ENCODE measurements around the gene TERB1.
"Not testable (repeated sequence)": the region's sequence is repeated elsewhere in the genome, so short reads cannot be mapped to it uniquely, and the experiment has no call there.

Gene TERB1

GRCh38 chr16:66830422-66831404 lies 29.3 kb upstream of the TERB1 start, which contains the start of gene NAE1:
NAE1 (minus strand) TSS chr16:66830976; CDS start chr16:66830899, 77 bp downstream.
- DNase-seq (ENCODE audit: low read depth): peak; percentile 85

- DNase-seq (ENCODE audit: low read depth): no peak
Observed at GRCh38 chr16:66824006-66824405, 22.6 kb upstream of the TERB1 start.

- DNase-seq (ENCODE audit: low read depth): no peak
Observed at GRCh38 chr16:66814734-66815133, 13.3 kb upstream of the TERB1 start.

- no peak for DNase-seq (ENCODE audit: low read depth)
Observed at GRCh38 chr16:66811043-66811442, 9.7 kb upstream of the TERB1 start.

GRCh38 chr16:66810391-66810790 lies 9.0 kb upstream of the TERB1 start:
- no peak for DNase-seq (ENCODE audit: low read depth)

- DNase-seq (ENCODE audit: low read depth): no peak
Observed at GRCh38 chr16:66809765-66810164, 8.4 kb upstream of the TERB1 start.

GRCh38 chr16:66802159-66802558 lies 775 bp upstream of the TERB1 start:
- DNase-seq (ENCODE audit: low read depth): no peak

DNA sequence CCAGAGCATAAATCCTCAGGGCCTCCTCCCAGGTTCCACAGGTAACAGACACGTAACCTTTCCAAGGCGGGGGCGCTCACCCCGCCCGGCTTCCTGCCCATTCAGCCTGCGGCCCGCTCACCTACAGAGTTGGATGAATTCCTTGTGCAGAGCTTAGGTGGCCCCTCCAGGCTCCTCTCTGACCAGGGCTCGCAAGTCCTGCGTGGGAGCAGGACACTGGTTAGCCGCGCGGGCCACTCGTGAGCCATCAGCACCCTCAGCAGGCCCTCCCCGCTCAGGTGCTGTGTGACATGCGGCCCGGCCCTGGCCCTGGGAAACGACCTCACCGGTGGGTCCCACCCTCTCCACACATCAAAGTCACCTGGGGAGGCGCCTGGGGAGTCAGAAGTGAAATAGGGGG lies 528 bp downstream of the TERB1 start:
- DNase-seq (ENCODE audit: low read depth): no peak

DNA sequence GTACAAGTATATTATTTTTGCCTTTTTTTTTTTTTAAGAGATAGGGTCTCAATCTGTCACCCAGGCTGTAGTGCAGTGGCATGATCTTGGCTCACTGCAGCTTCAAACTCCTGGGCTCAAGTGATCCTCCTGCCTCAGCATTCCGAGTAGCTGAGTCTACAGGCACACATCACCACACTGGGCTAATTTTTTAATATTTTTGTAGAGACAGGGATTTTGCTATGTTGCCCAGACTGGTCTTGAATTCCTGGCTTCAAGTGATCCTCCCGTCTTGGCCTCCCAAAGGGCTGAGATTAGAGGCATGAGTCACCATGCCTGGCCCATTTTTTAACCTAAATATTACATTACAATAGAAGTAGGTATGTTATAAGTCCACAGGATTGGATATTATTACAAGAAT lies 3.2 kb downstream of the TERB1 start:
- DNase-seq (ENCODE audit: low read depth): peak; percentile 42

DNA sequence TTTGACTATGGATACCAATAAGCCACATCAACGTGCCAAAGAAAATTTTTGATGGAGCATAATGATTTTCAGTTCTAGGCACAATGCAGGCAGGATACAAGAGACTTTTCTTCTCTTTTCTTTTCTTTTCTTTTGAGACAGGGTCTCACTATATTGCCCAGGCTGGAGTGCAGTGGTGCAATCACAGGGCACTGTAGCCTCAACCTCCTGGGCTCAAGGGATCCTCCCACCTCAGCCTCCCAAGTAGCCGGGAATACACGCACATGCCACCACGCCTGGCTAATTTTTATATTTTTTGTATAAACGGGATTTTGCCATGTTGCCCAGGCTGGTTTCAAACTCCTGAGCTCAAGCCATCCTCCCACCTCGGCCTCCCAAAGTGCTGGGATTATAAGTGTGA lies 7.4 kb downstream of the TERB1 start:
- DNase-seq (ENCODE audit: low read depth): not testable (repeated sequence)

DNA sequence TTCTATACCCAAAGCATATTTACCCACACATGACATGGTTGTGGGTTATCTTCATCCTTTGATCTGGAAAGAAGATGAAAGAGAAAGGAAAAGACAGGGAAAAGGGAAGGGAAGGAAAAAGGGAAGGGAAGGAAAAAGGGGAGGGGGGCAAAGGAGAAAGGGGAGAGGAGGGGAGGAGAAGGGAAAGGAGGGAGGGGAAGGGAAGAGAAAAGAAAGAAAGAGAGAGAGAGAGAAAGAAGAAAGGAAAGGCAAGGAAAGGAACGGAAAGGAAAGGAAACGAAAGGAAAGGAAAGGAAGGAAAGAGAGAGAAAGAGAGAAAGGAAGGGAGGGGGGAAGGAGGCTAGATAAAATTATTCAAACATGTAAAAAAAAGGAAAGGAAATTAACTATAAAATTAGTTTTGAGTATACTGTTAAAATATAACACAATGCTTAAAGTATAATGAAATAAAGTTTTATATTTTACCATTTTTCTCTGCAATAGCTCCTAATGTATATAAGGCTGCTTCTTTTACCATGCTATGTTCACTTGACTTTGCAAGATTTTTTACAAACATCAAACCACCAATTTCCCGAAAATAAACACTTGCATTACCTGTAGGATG lies 11.2 kb downstream of the TERB1 start:
- DNase-seq (ENCODE audit: low read depth): no peak

GRCh38 chr16:66787427-66787826 lies 14.0 kb downstream of the TERB1 start:
- DNase-seq (ENCODE audit: low read depth): no peak

GRCh38 chr16:66786551-66786950 lies 14.8 kb downstream of the TERB1 start:
- no peak for DNase-seq (ENCODE audit: low read depth)

- no peak for DNase-seq (ENCODE audit: low read depth)
Observed at GRCh38 chr16:66776457-66776856, 24.9 kb downstream of the TERB1 start.

DNA sequence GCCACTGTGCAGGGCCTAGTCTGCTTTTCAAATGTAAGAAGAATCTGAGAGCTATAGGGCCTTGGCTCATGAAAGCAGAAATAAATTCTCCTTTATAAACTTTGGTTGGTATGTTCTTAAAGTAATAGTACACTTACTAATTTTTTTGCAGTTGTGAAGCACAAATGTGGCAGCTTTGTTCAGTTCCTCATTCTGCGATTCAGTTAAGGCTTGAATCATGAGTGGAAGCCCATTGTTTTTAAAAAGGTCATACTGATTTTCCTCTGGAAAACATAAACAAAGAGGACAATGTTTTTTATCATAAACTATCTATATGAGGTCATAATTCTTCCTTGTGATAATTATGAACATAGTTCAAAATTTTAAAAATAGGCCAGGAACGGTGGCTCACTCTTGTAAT lies 26.4 kb downstream of the TERB1 start:
- no peak for DNase-seq (ENCODE audit: low read depth)

DNA sequence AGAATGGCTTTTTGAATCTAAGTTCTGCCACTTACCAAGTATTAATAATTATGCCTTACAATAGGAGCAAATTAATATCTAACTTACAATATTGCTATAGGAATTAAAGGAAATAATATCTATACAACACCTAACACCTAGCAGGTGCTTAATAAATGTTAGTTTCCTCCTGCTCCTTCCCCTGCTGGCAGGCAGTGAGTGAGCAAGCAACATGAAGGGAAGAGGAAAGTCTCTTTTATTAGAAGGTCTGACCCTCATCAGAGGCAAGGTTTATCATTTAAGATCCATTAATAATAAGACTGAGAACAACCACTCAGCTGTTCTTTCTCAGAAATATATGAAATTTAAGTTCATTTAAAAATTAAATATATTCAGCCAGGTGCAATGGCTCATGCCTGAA lies 43.3 kb downstream of the TERB1 start:
- DNase-seq (ENCODE audit: low read depth): no peak

DNA sequence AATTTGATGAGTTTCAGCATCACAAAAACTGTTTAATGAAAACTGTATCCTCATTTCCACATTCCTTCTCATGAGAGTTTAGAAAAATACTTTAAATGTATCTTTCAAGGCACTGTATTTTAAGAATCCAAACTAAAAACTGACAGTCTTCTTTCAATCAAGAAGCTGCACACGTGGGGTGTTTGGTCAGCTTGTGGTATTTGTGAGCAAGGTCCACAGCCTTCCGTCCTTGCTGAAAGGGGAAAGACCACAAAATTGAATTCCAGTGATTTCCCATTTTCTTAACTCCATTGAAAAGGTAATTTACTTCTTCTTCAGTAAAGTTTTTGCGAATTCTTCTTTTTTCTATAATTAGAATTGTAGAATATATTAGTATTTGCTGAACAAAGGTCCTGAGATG lies 46.6 kb downstream of the TERB1 start:
- DNase-seq (ENCODE audit: low read depth): no peak

- no peak for DNase-seq (ENCODE audit: low read depth)
Observed at GRCh38 chr16:66754211-66754610, 47.2 kb downstream of the TERB1 start.

GRCh38 chr16:66752958-66753357 lies 48.4 kb downstream of the TERB1 start:
- no peak for DNase-seq (ENCODE audit: low read depth)

- no peak for DNase-seq (ENCODE audit: low read depth)
Observed at GRCh38 chr16:66752379-66752778, 49.0 kb downstream of the TERB1 start.

DNA sequence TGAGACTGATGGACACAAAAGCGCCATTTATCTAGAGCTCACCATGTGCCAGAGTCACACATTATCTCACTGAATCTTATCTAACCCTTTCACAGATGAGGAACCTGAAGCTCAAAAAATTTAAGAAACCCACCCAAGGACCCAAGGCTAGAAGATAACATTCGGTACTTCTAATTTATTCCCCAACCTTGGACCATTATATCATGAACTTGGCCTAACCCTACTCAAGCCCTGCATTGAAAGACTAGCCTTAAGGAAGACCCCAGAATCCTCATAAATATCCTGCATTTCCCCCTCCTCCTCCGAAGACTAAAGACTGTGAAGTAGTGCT lies 49.4 kb downstream of the TERB1 start:
- DNase-seq (ENCODE audit: low read depth): no peak

GRCh38 chr16:66751303-66751991 lies 49.9 kb downstream of the TERB1 start, which contains the start of gene DYNC1LI2:
DYNC1LI2 (minus strand) TSS chr16:66751609; CDS start chr16:66751591, 18 bp downstream.
- DNase-seq (ENCODE audit: low read depth): peak; percentile 78

DNA sequence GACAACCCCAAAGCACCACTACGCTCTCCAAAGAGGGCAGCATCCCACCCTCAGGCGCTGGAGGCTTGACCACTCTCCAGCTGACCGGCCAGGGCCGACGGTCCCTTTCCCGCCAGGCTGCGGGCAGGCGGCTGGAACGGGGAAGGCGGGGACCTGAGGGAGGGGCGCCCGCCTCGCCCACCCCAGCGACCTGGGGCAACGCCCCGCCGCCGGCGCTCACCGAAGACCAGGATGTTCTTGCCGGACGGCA lies 50.4 kb downstream of the TERB1 start:
- DNase-seq (ENCODE audit: low read depth): peak; percentile 27

Measured in EH (cell line).